HUES6 (cell line): Measurements from ENCODE around the gene SPATS2L.

ENCODE experiments used
- H3K27ac ChIP-seq: 2 replicates; pipeline ENCODE4 v1.7.0; 2013; ENCODE audit warnings: low read depth, mild to moderate bottlenecking, low read length, inconsistent platforms
- H3K27me3 ChIP-seq: 2 replicates; pipeline ENCODE4 v1.6.1; 2013; ENCODE audit warnings: low read length; ENCODE audit not compliant: control insufficient read depth, insufficient read depth
- H3K36me3 ChIP-seq: 2 replicates; pipeline ENCODE4 v1.6.1; 2013; ENCODE audit warnings: low read length; ENCODE audit not compliant: control insufficient read depth, insufficient read depth
- H3K4me1 ChIP-seq: 2 replicates; pipeline ENCODE4 v1.6.1; 2013; ENCODE audit warnings: low read length; ENCODE audit not compliant: control insufficient read depth, insufficient read depth
- H3K4me3 ChIP-seq: 2 replicates; pipeline ENCODE4 v1.5.1; 2013; ENCODE audit warnings: low read depth, low read length
- H3K9ac ChIP-seq: one replicate; pipeline ENCODE4 v1.6.1; 2013; ENCODE audit warnings: mild to moderate bottlenecking, low read length
- H3K9me3 ChIP-seq: 2 replicates; pipeline ENCODE4 v1.6.1; 2013; ENCODE audit warnings: low read depth, low read length; ENCODE audit not compliant: control insufficient read depth, insufficient read depth

SPATS2L gene

DNA sequence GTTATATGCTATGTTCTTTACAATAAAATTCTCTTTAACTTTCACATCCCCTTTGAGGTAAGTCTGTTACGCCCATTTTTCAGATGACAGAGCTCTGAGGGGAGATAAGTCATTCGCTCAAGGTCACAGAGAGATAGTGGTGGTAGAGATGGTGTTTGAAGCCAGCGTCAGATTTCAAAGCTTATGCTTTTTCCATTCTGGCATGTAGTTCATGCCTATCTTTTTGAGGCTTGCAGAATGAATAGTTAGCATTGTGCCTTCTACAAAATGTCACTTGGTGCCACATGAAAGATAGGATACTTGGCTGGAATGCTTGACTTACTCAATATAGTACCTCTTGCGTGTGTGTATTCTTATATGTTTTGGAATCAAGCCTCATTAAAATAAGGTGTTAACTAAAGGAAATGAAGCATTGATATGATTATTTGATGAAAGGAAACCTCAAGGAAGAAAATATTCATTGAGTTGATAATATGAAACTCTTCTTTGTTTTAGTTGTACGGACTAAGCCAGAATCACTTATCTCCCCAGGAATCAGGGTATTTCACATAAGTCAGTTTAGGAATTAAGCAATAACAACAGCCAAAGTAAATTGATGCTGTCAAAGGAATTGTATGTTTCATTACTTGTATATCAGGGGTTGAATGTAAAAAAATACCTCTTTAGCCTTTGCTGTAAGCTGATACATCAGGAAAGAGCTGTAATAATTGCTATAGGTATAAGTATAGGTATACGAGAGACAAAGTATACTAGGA lies 15.5 kb downstream of the SPATS2L start:
- H3K9me3 ChIP-seq, result no peaks in the 10 kb centered on the region
- H3K27ac ChIP-seq, result no peak overlapping the region
- H3K4me3 ChIP-seq, result no peak overlapping the region
- H3K27me3 ChIP-seq, result no peaks in the 10 kb centered on the region
- no peak overlapping the region for H3K9ac ChIP-seq
- H3K36me3 ChIP-seq, result peaks cover 4% of the 10 kb centered on the region; the same call in 1 of the 2 replicates
- H3K4me1 ChIP-seq, result peaks cover 57% of the 10 kb centered on the region

- H3K9me3 ChIP-seq, result no peaks in the 10 kb centered on the region
Measured at GRCh38 chr2:200322607-200323006, 16.1 kb downstream of the SPATS2L start.

GRCh38 chr2:200324362-200324761 lies 17.9 kb downstream of the SPATS2L start:
- no peak overlapping the region for H3K27ac ChIP-seq

More at GRCh38 chr2:200322607-200323006, 16.1 kb downstream of the SPATS2L start:
- peaks cover 4% of the 10 kb centered on the region; the same call in 1 of the 2 replicates for H3K36me3 ChIP-seq
- H3K9ac ChIP-seq, result no peak overlapping the region
- no peak overlapping the region for H3K4me3 ChIP-seq
- H3K4me1 ChIP-seq, result peaks cover 51% of the 10 kb centered on the region
- H3K27me3 ChIP-seq, result no peaks in the 10 kb centered on the region
- H3K27ac ChIP-seq, result no peak overlapping the region

DNA sequence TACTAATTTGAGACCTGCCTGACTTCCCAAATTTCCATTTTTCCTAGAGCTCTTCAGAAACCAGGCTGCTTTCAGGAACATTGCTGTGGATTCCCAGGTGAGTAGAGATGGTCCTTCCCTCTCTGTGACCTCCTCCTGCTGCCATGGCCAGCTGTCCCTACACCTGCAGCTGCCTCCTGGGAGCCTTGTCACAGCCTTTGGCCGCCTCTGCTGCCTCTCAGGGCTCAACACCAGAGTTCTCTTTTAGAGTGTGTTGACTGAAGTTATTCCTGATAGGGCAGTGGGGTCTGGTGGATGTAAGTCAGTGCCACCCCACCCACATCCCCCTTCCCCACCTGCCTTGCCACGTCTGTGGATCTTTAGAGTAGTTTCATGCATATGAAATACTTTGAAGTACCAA lies 22.9 kb downstream of the SPATS2L start:
- Histone ChIP-seq H3K36me3 (peaks cover 35% of the 10 kb centered on the region), H3K4me1 (peaks cover under 1% of the 10 kb centered on the region; the same call in 1 of the 2 replicates), H3K9ac (no peak overlapping the region), H3K27me3 (no peaks in the 10 kb centered on the region), H3K4me3 (no peak overlapping the region), H3K27ac (no peak overlapping the region), H3K9me3 (no peaks in the 10 kb centered on the region)

More at GRCh38 chr2:200324362-200324761, 17.9 kb downstream of the SPATS2L start:
- Histone ChIP-seq H3K9ac (no peak overlapping the region), H3K4me3 (no peak overlapping the region), H3K36me3 (peaks cover 4% of the 10 kb centered on the region; the same call in 1 of the 2 replicates), H3K4me1 (peaks cover 33% of the 10 kb centered on the region), H3K9me3 (no peaks in the 10 kb centered on the region), H3K27me3 (no peaks in the 10 kb centered on the region)

DNA sequence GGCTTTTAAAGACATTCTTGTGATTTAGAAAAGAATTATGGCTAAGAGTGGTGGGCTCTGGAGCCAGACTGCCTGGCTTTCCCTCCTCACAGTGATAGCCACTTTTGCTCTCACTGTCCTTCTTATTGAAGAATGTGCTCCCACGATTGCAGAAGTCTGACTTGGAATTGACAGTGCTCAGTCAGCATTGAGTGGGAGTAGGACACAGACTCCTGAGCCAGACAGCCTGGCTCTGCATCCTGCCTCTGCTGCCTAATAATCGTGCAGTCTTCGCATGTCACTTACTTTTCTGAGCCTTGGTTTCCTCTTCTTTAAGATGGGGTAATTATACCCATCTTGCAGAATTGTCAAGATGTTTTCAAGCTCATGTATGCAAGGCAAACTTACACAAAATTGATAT lies 23.3 kb downstream of the SPATS2L start:
- H3K4me1 ChIP-seq, result no peaks in the 10 kb centered on the region
- peaks cover 35% of the 10 kb centered on the region for H3K36me3 ChIP-seq
- no peak overlapping the region for H3K27ac ChIP-seq
- H3K9me3 ChIP-seq, result no peaks in the 10 kb centered on the region
- H3K9ac ChIP-seq, result no peak overlapping the region
- no peaks in the 10 kb centered on the region for H3K27me3 ChIP-seq
- H3K4me3 ChIP-seq, result no peak overlapping the region

- peaks cover 35% of the 10 kb centered on the region for H3K36me3 ChIP-seq
- no peaks in the 10 kb centered on the region for H3K4me1 ChIP-seq
- H3K27me3 ChIP-seq, result no peaks in the 10 kb centered on the region
Measured at GRCh38 chr2:200330351-200331060, 24.0 kb downstream of the SPATS2L start.

GRCh38 chr2:200331061-200331400 lies 24.5 kb downstream of the SPATS2L start:
- H3K4me3 ChIP-seq, result no peak overlapping the region
- no peak overlapping the region for H3K27ac ChIP-seq
- no peaks in the 10 kb centered on the region for H3K4me1 ChIP-seq
- H3K27me3 ChIP-seq, result no peaks in the 10 kb centered on the region
- no peak overlapping the region for H3K9ac ChIP-seq
- no peaks in the 10 kb centered on the region for H3K9me3 ChIP-seq
- peaks cover 35% of the 10 kb centered on the region for H3K36me3 ChIP-seq

More at GRCh38 chr2:200330351-200331060, 24.0 kb downstream of the SPATS2L start:
- Histone ChIP-seq H3K9ac (no peak overlapping the region), H3K27ac (no peak overlapping the region), H3K9me3 (no peaks in the 10 kb centered on the region), H3K4me3 (no peak overlapping the region)

DNA sequence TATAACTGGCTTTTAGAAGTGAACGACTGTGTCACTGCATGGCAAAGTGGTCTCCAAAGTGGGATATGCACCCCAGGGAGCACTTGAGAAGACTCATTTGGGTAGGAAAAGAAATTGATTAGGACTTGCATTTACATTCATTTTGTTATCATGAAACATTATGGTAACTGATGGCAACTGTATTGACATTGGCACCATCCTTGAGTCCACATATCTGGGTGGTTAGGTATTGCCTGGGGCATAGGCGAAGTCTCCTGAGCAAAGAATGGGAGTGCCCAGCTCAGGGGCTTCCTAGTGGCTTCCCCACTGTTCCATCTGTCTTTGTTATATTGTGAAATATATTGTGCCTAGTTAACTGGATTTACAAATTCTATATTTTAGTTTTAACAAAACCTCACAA lies 29.2 kb downstream of the SPATS2L start:
- H3K27ac ChIP-seq, result no peak overlapping the region
- H3K36me3 ChIP-seq, result peaks cover 31% of the 10 kb centered on the region
- H3K4me3 ChIP-seq, result no peak overlapping the region
- no peaks in the 10 kb centered on the region for H3K4me1 ChIP-seq
- H3K27me3 ChIP-seq, result no peaks in the 10 kb centered on the region
- no peak overlapping the region for H3K9ac ChIP-seq
- H3K9me3 ChIP-seq, result no peaks in the 10 kb centered on the region

GRCh38 chr2:200336980-200337615 lies 30.6 kb downstream of the SPATS2L start:
- Histone ChIP-seq H3K4me1 (no peaks in the 10 kb centered on the region), H3K9me3 (no peaks in the 10 kb centered on the region), H3K27me3 (no peaks in the 10 kb centered on the region), H3K4me3 (no peak overlapping the region), H3K36me3 (peaks cover 21% of the 10 kb centered on the region; the same call in 1 of the 2 replicates), H3K27ac (no peak overlapping the region), H3K9ac (no peak overlapping the region)

DNA sequence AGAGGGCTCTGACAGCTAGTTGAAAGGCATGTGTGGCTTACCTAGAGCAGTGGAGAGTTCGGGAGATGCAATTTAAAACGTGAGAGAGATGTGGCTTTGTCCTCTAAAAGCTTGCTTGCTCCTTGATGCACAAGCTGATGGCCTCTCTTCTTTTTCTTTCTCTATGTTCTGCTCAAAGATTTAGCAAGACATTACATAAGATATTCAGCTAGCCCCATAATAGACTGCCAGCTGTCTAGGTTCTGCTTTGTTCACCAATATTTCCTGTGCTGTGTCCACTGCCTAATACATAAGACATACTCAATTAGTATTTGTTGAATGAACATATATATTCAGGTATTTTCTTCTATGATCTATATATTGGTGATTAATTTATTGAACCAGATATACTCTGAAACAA lies 31.1 kb downstream of the SPATS2L start:
- Histone ChIP-seq H3K27me3 (no peaks in the 10 kb centered on the region), H3K4me1 (no peaks in the 10 kb centered on the region), H3K27ac (no peak overlapping the region)

GRCh38 chr2:200338692-200339091 lies 32.2 kb downstream of the SPATS2L start:
- no peak overlapping the region for H3K4me3 ChIP-seq
- no peaks in the 10 kb centered on the region; the same call in 1 of the 2 replicates for H3K9me3 ChIP-seq
- H3K9ac ChIP-seq, result no peak overlapping the region
- H3K27ac ChIP-seq, result no peak overlapping the region
- peaks cover 25% of the 10 kb centered on the region for H3K36me3 ChIP-seq
- no peaks in the 10 kb centered on the region for H3K27me3 ChIP-seq
- no peaks in the 10 kb centered on the region for H3K4me1 ChIP-seq

More for the DNA sequence above, 31.1 kb downstream of the SPATS2L start:
- H3K4me3 ChIP-seq, result no peak overlapping the region
- H3K9ac ChIP-seq, result no peak overlapping the region
- H3K36me3 ChIP-seq, result peaks cover 24% of the 10 kb centered on the region; the same call in 1 of the 2 replicates
- no peaks in the 10 kb centered on the region for H3K9me3 ChIP-seq
